SK-N-SH treated with all-trans-retinoic acid at 6 μM for 48 hours (cell line): ENCODE data around the gene PNPLA6.

Experiments
- ARNTL ChIP-seq: fragments of 450-650 bp; formaldehyde crosslinking; IDR thresholded peaks from 2 replicates; pipeline ENCODE4 v1.5.0; 2020; ENCODE audit warnings: low read depth, mild to moderate bottlenecking, moderate library complexity, borderline replicate concordance
- ISL1 ChIP-seq: fragments of 250-450 bp; sonication (Bioruptor Pico); IDR thresholded peaks from 2 replicates; pipeline ENCODE4 v2.1.2; 2022; ENCODE audit warnings: mild to moderate bottlenecking, moderate library complexity
- PATZ1 ChIP-seq: fragments of 250-450 bp; sonication (Bioruptor Pico); IDR thresholded peaks from 2 replicates; pipeline ENCODE4 v1.8.0; 2020; ENCODE audit warnings: mild to moderate bottlenecking, moderate library complexity, borderline replicate concordance
- RARB ChIP-seq: fragments of 250-450 bp; sonication (Bioruptor Pico); IDR thresholded peaks from 2 replicates; pipeline ENCODE4 v1.8.0; 2021; ENCODE audit warnings: mild to moderate bottlenecking, moderate library complexity
- TOX ChIP-seq: fragments of 250-450 bp; sonication (Bioruptor Pico); IDR thresholded peaks from 2 replicates; pipeline ENCODE4 v1.8.0; 2021; ENCODE audit warnings: mild to moderate bottlenecking, moderate library complexity, borderline replicate concordance
- TSHZ2 ChIP-seq: fragments of 250-450 bp; sonication (Bioruptor Pico); IDR thresholded peaks from 2 replicates; pipeline ENCODE4 v1.5.0; 2020; ENCODE audit warnings: mild to moderate bottlenecking, moderate library complexity
- ZC3H10 ChIP-seq: fragments of 250-450 bp; sonication (Bioruptor Pico); IDR thresholded peaks from 2 replicates; pipeline ENCODE4 v1.5.1; 2021; ENCODE audit warnings: mild to moderate bottlenecking, moderate library complexity
- ZFP3 ChIP-seq: fragments of 250-450 bp; sonication (Bioruptor Pico); IDR thresholded peaks from 2 replicates; pipeline ENCODE4 v1.5.0; 2020; ENCODE audit warnings: mild to moderate bottlenecking, moderate library complexity
- ZFP30 ChIP-seq: fragments of 450-650 bp; formaldehyde crosslinking; IDR thresholded peaks from 2 replicates; pipeline ENCODE4 v1.5.0; 2022; ENCODE audit warnings: mild to moderate bottlenecking, moderate library complexity
- TF ChIP-seq, protein P1 (sequence below): fragments of 250-450 bp; sonication (Bioruptor Pico); IDR thresholded peaks from 2 replicates; pipeline ENCODE4 v1.8.0; 2021; ENCODE audit warnings: low read depth, mild to moderate bottlenecking, moderate library complexity, borderline replicate concordance

DNA sequence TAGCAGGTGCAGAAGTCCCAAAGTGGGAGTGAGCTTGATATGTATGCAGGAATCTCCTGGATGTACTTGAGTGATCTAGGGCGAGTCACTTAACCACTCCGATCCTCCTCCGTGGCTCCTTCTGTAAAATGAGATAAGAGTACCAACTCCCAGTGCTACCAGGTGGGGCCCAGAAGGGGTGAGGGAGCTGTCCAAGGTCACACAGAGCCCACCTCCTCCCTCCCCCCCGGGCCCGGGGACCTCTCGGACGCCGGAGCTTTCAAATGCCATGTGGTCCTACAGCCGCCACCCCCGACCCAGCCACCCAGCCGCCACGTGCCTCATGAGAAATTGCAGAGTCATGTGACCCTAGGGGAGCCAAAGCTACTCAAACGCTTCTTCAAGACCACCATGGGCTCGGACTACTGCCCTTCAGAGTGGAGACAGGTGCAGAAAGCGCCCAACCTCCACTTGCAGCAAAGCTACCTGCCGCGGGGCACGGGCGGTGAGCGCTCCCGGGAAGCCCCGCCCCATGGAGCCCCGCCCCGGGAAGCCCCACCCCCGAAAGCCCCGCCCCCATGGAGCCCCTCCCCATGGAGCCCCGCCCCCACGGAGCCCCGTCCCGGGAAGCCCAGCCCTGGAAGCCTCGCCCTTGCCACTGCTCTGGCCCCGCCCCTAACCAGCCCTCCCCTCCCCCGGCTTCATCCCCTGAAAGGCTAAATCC, 29.7 kb upstream of the PNPLA6 start:
- TF ChIP-seq ZC3H10 (CRISPR knock-in tag) (no peak), TOX (CRISPR knock-in tag) (no peak), TSHZ2 (CRISPR knock-in tag) (no peak), ARNTL (no peak), ZFP30 (CRISPR knock-in tag) (no peak), ZFP3 (CRISPR knock-in tag) (no peak), PATZ1 (CRISPR knock-in tag) (no peak), ISL1 (CRISPR knock-in tag) (no peak), RARB (CRISPR knock-in tag) (no peak)
- TF ChIP-seq, protein P1, sequence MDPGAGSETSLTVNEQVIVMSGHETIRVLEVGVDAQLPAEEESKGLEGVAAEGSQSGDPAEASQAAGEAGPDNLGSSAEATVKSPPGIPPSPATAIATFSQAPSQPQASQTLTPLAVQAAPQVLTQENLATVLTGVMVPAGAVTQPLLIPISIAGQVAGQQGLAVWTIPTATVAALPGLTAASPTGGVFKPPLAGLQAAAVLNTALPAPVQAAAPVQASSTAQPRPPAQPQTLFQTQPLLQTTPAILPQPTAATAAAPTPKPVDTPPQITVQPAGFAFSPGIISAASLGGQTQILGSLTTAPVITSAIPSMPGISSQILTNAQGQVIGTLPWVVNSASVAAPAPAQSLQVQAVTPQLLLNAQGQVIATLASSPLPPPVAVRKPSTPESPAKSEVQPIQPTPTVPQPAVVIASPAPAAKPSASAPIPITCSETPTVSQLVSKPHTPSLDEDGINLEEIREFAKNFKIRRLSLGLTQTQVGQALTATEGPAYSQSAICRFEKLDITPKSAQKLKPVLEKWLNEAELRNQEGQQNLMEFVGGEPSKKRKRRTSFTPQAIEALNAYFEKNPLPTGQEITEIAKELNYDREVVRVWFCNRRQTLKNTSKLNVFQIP = no peak
